Limb (tissue), 2 donors: Measurements from ENCODE around the gene ERFL.
A peak's percentile ranks its signal among the peaks of the same experiment; 100 is the strongest.

ENCODE experiments used
- DNase-seq, 2 donors: peaks; one replicate each; pipeline ENCODE4 v3.0.0-alpha.2; 2016; ENCODE audit errors: extremely low spot score in 2 of 2

Gene ERFL

DNA sequence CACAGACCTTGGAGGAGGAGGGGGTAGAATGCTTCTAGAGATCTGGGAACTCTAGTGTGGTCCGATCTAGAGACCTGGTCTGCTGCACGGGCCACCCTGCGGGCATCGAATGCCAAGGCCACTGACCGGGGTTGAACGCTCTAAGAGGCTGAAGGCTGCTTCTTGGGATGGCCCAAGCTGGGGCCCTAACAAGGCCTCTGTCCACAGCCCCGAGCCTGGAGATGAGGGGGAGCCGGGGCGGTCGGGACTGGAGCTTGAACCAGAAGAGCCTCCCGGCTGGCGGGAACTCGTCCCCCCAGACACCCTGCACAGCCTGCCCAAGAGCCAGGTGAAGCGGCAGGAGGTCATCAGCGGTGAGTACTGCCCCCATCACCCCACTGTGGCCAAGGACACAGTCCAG lies 30.0 kb downstream of the ERFL start:
- DNase-seq = no peak

DNA sequence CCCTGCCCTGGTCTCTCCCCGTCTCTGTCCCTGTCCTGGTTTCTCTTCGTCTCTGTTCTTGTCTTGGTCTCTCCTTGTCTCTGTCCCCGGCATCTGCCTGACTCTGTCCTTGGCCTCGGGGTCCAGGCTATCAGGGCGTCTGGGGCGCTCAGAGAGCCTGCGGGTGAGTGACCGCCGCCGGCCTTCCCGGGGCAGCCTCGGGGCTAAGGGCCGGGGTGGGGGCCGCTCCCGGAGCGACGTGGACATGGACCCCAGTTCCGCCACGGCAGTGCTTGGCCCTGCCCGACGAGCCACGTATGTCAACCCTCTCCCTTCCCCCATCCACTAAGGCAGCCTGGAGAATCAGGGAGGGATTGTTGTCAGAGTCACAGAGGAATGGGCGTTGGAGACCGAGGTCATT lies 30.4 kb downstream of the ERFL start:
- DNase-seq = no peak

DNA sequence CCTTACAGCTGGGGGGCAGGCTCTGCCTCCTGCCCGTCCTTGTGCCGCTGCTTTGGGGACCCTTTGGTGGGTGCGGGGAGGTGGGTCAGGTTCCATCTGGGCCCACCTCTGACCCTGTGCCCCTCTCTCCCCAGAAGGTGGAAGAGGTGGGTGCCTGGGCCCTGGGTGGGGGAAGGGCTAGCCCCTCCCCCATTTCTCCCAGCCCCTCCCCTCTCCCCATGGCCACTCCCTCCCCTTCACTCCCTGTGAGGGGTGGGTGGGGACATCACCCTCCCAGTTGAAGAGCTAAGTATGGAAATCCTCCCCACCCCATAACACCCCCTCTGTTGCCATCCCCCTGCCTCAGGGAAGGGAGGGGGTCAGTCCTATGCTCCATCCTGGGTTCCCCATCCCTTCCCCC lies 31.1 kb downstream of the ERFL start:
- DNase-seq = no peak

DNA sequence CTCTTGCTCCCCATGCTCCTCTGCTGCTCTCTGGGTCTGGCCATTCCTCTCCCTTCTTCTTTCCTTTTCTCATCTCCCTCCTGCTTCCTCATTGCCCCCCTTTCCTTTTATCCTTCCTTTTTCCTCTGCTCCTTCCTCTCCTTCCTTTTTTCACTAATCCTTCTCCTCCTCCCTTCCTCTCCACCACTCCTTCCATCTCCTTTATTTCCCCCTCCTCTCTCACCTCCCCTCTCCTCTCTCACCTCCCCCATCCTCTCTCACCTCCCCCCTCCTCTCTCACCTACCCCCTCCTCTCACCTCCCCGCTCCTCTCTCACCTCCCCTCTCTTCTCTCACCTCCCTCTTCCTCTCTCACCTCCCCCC lies 31.7 kb downstream of the ERFL start:
- no peak for DNase-seq

DNA sequence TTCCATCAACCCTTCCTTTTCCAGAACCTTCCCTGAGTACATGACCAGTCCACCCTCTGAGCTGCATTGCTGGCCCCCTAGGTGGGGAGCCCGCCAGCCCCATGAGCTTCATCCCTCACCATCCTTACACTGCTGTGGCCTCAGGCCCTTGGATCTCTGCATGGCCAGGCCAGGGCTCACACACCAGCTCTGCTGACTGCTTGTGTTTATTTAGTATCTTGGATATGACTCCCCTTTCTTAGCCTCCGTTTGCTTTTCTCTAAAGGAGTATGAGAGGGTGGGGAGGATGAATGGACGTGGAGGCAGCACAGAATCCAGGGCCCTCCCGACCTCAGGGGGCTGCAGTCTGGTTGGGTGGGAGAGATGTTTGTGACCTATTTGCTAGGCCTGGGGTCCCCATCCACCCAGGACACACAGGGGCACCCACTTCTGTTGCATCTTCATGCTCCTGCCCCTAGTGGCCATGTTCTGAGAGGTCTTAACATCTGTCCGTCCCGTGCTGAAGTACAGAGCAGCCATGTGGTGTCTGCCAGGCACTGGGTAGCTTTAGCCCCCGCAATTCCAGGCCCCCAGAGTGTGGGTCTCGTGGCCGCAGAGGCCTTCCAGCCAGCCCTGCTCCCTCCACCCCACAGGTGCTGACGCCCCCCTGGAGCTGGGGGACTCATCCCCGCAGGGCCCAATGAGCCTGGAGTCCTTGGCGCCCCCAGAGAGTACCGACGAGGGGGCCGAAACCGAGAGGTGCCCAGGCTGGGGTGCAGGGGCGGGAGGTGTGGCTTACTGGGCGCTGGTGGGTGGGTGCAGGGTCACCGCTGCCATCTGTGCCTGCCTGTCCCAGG lies 32.3 kb downstream of the ERFL start:
- no peak for DNase-seq

DNA sequence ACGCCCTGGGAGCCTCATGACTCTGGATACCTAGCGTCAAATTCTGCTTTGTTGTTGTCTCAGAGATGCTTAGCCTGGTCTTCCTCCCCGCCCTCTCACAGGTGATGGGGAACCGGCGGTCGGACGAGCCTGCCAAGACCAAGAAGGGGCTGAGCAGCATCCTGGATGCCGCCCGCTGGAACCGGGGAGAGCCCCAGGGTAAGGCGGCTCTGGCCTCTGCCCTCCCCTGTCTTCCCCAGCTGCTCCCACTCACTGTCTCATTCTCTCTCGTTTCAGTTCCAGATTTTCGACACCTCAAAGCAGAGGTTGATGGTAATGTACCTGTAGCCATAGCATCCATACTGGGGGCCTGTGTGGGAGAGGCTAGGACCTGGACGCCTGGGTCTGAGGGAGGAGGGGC lies 33.9 kb downstream of the ERFL start:
- no peak for DNase-seq

DNA sequence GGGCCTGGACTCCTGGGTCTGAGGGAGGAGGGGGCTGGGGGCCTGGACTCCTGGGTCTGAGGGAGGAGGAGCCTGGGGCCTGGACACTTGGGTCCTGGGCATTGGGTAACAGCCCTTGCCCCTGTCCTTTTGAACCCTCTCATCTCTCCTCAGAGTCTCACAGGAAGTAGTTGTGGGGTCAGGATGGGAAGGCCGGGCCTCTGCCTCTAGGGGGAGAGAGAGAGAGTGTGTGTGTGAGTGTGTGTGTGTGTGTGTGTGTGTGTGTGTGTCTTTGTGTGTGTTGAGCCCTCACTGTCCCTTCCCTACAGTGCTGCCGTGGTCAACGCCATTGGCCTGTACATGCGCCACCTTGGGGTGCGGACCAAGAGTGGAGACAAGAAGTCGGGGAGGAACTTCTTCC lies 34.4 kb downstream of the ERFL start:
- no peak for DNase-seq

DNA sequence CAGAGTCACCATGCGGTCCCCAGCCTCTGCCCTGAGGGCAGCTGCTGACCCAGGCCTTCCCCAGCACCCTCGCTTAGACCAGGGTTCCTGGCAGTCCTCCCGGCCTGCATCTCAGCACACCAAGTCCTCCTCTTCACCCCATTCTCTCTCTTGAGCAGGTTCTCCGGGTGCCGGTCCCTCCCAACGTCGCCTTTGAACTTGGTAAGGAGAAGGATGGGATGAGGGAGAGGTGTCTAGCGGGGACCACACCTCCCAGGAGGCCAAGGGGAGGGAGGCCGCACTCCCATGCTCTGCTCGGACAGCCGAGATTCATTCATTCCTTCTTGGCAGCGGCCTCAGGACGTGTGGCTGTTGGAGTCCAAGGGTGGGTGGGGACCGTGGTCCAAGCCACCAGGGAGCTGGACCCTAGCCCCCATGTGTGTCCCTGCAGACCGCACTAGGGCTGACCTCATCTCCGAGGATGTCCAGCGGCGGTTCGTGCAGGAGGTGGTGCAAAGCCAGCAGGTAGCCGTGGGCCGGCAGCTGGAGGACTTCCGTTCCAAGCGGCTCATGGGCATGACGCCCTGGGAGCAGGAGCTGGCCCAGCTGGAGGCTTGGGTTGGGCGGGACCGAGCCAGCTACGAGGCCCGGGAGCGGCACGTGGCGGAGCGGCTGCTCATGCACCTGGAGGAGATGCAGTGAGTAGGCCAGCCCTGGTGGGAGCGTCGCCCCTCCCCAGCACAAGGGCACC lies 35.9 kb downstream of the ERFL start:
- DNase-seq = no peak

DNA sequence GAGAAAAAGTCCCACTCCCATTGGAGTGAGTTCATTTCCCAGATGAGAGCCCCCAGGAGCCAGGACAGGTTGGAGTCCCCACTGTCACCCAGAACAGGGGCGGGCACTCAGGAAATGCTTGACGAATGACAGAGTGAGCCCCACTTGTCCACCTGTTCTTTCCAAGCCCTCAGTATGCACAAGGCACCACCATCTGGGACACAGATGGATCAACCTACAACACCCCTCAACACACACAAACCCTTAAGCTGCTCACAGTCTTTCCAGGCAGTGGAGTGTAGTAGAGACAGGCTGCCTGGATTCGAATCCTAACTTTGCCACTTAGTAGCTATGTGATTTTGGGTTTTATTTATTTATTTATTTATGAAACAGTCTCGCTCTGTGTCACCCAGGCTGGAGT lies 37.3 kb downstream of the ERFL start:
- DNase-seq = no peak

DNA sequence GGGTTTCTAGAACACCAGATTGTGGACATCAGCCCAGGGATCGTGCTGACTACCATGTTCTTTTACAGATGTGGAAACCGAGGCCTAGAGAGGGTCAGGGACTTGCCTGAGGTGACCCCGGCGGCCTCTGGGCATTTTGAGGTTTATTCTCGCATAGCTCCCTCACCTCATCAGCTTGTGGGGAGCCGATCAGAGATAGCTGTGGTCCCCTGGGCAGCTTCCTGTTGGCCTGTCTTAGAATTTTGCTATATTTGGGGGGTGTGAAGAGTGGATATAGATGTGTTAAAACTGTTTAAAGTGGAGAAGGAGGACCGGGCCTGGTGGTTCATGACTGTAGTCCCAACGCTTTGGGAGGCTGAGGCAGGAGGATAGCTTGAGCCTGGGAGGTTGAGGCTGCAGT lies 38.4 kb downstream of the ERFL start:
- DNase-seq = no peak

DNA sequence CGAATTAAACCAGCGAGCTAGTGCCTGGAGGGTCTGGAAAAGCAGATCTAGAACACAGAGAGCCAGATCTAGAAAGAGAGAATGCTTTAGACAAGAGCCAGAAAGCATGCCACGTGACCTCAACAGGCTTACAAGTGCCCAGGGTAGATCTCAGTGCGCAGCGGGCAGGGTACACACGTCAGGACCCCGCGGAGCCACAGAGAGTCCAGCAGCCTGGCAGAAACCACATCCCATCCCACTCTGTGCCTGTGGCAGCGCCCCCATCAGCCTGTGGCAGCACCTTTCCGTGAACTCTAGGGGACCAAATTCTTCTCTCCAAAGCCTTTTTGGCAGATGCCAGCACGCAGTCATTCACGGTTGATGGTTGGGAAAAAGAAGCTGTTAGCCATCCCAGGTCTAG lies 39.3 kb downstream of the ERFL start:
- DNase-seq = no peak

DNA sequence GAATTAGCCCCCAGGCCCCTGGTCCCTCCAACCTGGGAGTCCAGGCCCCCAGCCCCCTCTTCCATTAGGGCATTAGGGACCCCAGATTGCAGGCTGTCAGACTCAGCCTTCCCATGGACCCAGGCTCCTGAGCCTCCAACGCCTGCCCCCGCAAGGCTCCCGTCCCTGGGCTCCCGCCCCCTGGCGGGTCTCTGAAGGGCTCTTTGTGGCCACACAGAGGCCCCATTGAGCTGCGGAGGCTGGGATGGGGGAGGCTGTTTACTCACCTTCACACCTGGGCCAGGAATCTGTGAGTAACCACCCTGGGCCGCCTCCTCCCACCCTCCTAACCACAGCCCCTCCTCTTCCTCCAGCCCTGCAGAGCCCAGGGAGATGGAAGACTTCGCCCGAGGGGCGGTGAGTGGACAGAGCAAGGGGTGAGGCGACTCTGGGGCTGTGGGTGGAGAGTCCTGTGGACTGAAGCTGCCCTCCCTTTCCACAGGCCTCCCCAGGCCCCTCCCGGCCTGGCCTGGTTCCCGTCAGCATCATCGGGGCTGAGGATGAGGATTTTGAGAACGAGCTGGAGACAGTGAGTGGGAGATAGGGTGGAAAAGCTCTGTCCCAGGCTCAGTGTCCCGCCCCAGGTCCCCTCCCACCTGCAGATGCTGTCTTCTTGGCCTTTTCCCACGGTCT lies 40.4 kb downstream of the ERFL start:
- DNase-seq = peak; percentile 27 to 66

DNA sequence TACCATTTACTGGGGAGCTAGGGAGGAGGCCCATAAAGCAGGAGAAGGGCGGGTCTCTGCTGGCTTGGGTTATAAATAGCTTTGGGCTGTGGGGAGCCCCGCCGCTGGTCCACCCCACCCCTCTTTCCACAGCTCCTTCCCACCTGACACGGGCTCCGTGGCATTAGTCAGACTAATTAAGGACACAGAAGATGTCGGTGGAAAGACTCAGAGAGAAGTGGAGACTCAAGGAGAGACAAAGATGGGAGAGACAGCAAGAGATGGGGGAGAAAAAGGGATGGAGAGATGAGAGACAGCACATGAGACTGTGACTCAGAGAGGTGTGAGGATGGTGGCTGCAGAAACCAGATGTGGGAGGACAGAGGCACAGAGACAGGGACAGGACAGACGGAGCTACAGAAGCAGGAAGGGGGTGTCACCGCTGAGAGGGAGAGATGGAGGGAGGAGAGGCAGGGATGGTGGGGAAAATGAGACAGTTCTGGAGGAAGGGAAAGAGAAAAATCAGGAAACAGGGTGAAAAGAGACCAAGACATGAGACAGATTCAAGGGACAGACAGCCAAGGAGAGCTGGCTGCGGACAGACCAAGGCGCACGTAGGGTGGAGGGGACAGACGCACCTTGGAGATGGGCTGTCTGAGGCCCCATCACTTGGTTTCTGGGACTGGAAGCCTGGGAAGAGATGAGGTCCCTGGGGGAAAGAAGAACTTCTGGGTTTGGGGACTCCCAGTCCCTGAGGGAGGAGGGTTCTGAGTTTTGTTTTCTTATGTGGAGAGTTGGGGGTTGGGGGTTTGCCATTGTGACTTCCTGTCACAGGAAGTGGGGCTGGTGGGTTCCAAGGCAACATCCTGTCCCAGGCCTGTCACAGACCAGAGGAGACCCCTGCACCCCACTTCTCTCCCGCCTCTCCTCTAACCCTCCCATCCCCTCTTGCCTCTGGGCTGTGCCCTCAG lies 41.2 kb downstream of the ERFL start:
- no peak for DNase-seq

DNA sequence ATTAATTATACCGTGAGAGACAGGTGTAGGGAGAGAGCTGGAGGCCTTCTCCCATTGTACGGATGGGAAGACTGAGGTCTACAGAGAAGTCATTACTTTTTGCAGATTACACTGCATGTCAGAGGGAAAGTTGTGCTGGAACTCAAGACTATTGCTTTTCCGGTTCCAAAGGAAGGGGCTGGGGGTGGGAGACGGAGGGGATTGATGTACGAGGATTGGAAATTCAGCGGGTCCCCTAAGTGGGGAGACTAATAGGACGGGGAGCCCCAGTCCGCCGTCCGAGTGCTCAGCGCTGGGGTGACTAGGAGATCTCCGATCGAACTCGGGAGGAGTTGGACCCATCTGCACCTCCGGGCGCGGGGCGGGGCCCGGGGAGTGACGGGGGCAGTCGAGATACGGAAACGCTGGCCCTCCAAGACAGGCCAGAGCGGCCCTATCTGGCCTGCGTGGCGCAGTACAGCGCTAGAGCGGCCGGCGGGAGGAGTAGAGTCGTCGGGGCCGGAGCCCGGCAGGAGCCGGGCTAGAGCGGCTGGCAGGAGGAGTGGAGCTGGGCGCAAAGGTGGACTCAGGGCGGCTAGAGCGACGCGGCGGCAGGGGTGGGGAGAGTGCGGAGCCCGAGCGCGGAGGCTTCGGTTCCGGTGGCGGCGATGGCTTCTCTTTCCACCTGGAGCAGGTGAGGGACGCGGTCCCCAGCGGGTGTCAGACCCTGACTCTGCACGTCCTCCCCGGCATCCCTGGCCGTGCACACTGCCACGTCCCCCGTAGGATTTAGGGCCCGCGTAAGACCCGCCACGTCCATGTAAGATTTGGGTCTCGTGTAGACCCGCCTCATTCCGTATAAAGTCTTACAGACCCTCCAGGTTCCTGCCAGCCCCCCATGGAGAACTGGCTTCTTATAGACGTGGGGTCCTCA lies 44.2 kb downstream of the ERFL start:
- peak; percentile 95 to 98 for DNase-seq

DNA sequence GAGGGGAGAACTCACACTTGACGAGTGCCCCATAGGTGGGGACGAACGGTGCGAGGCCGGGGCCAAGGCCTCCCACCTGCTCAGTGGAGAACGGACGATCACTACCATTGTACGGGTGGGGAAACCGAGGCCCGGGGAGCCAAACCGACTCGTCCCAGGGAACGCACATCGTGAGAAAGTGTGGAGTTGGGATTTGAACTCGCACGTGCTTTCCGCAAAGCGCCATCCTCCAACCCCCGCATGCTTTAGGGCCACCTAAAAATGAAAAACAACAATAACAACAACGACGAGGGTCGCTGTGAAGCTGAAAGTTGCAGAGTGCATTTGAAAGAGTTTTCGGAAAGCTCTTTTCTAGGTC lies 44.8 kb downstream of the ERFL start:
- DNase-seq = no peak

DNA sequence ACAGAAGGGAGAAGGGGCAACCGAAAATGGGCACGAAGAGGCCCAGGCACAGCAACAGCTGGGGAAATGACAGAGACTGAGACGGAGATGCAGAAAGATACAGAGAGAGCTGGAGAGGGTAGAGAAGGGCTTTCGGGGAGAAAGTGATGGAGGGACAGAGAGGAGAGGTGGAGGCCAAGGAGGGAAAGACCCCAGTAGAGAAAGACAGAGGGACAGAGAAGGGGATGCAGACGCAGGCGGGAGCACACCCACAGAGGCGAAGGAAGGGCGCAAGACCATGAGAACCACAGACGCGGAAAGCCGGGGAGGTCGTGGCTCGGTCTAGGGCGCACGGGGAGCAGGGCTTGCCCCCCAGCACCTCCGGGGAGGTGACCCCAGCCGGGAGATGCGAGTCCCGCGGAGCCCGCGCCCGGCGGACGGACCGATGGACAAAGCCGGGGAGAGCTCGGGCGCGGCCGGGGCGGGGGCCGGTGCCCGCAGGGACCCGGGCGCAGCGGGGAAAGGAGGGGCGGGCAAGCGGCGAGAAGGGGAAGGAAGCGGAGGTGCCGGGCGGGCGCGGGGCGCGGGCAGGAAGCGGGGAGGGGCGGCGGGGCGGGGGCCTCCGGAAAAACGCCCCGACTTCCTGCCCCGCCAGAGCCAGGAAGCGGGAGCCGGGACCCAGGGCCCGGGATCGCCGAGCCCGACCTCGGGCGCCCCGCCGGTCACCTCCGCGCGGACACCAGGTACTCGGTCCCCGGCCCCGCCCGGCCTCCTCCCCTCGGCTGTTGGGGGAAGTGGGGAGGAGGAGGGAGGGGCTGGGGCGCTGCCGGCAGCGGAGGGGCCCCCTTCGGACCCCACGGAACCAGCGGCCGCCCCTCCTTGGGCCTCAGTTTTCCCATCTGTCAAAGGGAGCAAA lies 45.4 kb downstream of the ERFL start, which contains the start of gene ARHGEF1:
TSS of gene ARHGEF1 (plus strand) at position 617 of the 895 bp plus-strand sequence. CDS start 4,899 bp downstream, outside the sequence.
- peak in 1 of 2 donors; percentile 63 for DNase-seq

DNA sequence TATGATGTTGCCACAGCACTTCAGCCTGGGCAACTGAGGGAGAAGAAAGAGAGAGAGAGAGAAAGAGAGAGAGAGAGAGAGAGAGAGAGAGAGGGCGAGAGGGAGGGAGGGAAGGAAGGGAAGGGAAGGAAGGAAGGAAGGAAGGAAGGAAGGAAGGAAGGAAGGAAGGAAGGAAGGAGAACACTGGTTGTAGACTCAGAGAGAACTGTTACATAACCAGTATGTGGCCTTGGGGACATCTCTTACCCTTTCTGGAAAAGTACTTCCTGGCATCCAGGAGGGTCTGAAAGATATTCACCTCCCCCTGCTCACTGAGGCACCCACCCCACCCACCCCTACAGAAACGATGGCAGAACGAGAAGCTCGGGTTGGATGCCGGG lies 47.9 kb downstream of the ERFL start:
- DNase-seq = no peak

DNA sequence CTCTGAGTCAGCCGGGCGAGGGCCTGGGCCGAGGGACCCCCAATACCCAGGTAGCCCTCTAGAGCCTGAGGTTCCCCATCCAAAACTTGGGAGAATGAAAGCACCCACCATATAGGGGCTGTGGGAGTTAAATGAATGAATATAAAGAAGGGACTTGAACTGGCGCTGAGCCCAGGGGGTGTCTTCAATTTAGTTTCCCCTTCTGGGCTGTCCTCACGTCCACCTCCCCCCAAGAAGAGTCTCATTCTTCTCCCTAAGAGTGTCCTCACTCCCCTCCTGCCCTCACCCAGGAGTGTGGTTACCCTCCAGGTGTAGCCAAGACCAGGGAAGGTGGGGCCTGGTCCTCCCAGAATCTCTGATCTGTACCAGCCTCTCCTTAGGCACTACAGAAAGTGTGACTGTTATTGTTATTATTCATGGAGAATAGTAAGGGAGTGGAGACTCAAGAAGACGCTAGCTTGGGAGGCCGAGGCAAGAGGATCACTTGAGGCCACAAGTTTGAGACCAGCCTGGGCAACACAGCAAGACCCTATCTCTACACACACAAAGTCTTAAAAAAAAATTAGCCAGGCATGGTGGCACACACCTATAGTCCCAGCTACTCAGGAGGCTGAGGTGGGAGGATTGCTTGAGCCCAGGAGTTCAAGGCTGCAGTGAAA lies 48.5 kb downstream of the ERFL start:
- no peak for DNase-seq

DNA sequence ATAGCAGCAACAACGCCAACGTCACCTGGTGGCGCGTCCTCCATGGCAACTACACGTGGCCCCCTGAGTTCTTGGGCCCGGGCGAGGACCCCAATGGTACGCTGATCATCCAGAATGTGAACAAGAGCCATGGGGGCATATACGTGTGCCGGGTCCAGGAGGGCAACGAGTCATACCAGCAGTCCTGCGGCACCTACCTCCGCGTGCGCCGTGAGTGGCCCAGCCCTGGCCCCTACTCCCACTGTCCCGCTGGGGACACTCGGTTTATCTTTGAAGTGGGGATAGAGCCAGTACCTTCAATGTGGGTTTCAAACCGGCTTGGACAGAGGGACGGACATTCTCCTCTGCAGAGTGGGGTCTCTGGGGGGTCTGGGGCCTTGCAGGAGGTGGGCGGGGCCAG lies 49.2 kb downstream of the ERFL start:
- no peak for DNase-seq
